Thoracic aorta (tissue), 2 donors: ENCODE data around the gene AOX1. TPM values are rescaled to one million over a fixed set of nuclear protein-coding genes. Genes with fewer than 3 reads are reported as not detected.

Experiments used
- ATAC-seq: fragments of 150-250 bp; one replicate; pipeline ENCODE4 v1.8.0; 2017; ENCODE audit warnings: low read depth; ENCODE audit not compliant: insufficient number of reproducible peaks, low FRiP score
- DNase-seq: peaks from one replicate; pipeline ENCODE4 v3.0.0-alpha.2; 2020; ENCODE audit warnings: low spot score
- H3K27ac ChIP-seq, 2 donors: fragments of 200-600 bp; sonication (generic); 1 replicate in 1 of 2; 2 replicates in 1 of 2; pipeline ENCODE4 v1.5.1; 2016; ENCODE audit warnings: mild to moderate bottlenecking in 2 of 2, moderate library complexity in 2 of 2
- H3K27me3 ChIP-seq: fragments of 200-600 bp; sonication (generic); replicated peaks from 2 replicates; pipeline ENCODE4 v1.6.0; 2016; ENCODE audit warnings: mild to moderate bottlenecking; ENCODE audit not compliant: insufficient read depth
- H3K36me3 ChIP-seq: fragments of 200-600 bp; sonication (generic); one replicate; pipeline ENCODE4 v1.5.1; 2016
- H3K4me1 ChIP-seq, 2 donors: fragments of 200-600 bp; sonication (generic); 1 replicate in 1 of 2; 2 replicates in 1 of 2; pipeline versions ENCODE4 v1.5.1 to v1.6.0; 2016; ENCODE audit warnings: low read depth in 2 of 2, mild to moderate bottlenecking in 1 of 2; ENCODE audit not compliant: control insufficient read depth in 1 of 2
- H3K4me3 ChIP-seq: fragments of 200-600 bp; sonication (generic); 2 replicates; pipeline ENCODE4 v1.5.1; 2016; ENCODE audit warnings: mild to moderate bottlenecking
- H3K9me3 ChIP-seq: fragments of 200-600 bp; sonication (generic); 2 replicates; pipeline ENCODE4 v1.5.1; 2016
- CTCF ChIP-seq: fragments of 200-600 bp; sonication (generic); IDR thresholded peaks from one replicate; pipeline ENCODE4 v1.5.1; 2019; ENCODE audit warnings: antibody characterized with exemption
- total RNA-seq, 2 donors: library from RNA; depleted of rRNA; stranded (reverse); fragments of >200 nt; gene quantifications; one replicate each; pipeline versions ENCODE4 v1.1.0 to v1.2.3, GENCODE V29; 2016

Gene AOX1
- total RNA-seq, 2 donors from 2014 or later, result 56.1 to 69.9 TPM

DNA sequence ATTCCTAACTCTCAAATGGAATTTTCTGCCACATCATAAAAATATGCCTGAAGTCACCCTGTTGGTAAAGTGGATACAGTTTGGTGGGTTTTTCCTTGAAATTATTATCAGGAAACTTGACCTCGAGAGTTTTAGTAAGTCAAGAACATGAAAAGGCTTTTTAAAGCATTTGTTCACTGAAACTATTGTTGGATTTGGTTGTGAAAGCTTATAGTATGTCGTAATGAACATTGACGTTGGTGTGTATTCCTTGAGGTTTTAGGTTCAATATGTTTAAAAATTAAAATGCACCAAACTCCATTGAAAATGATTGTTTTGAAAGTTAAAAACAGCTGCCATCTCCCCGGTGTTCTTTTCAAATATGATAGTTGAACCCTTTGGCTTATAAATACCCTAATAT lies 30.8 kb downstream of the AOX1 start:
- TF ChIP-seq CTCF, result no peak
- H3K27ac ChIP-seq, result no peak overlapping the region
- DNase-seq, result no peak
- ATAC-seq, result no peak
- peaks cover 0 to 6% of the 10 kb centered on the region in 2 donors for H3K4me1 ChIP-seq
- no peaks in the 10 kb centered on the region for H3K36me3 ChIP-seq
- no peak overlapping the region for H3K4me3 ChIP-seq
- no peaks in the 10 kb centered on the region for H3K9me3 ChIP-seq
- H3K27me3 ChIP-seq, result no peaks in the 10 kb centered on the region

DNA sequence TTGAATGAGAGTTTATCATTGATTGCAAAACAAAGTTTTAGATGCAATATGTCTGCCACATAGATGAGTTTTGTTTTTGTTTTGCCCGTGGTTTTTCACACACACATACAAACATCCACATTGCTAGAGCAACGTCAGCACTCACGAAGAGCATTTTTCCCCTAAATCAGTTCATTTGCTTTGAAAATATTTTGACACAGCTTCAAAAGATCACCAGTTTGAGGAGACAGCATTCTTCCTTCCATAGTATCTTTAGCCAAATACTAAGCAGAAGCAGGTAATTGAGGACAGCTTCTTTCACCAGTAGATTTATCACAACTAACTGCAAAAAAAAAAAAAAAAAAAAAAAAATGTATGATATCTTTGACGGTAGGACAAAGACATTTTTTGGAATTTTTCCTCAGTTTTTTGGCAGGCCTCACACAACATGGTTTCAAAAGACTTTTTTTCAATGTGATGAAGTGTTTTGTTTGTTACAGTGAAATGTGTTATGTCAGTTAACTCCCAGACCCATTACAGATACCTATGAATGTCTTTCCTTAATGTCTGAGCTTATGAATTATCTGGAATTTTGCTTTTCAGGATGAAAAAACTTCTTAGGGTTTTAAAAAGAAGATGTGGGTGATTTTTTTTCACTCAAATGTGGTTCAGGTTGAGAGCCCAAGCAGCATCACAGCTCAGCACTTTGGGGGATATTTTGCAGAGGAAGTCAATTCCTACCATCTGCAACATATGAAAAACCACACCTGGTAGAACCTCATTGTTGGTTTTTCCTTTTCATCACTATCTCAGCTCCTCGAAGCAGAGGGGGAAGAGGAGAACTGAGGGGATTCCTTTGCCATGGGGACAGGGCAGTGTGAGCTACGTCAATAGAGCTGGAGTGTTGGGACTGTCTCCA lies 31.6 kb downstream of the AOX1 start:
- no peaks in the 10 kb centered on the region for H3K9me3 ChIP-seq
- no peaks in the 10 kb centered on the region for H3K27me3 ChIP-seq
- peaks cover 0 to 6% of the 10 kb centered on the region in 2 donors for H3K4me1 ChIP-seq
- no peak overlapping the region for H3K4me3 ChIP-seq
- H3K36me3 ChIP-seq, result no peaks in the 10 kb centered on the region
- DNase-seq (no peak), ATAC-seq (no peak)
- no peak for TF ChIP-seq CTCF
- no peak overlapping the region for H3K27ac ChIP-seq

GRCh38 chr2:200618054-200618419 lies 32.2 kb downstream of the AOX1 start:
- ATAC-seq (no peak), DNase-seq (no peak)
- Histone ChIP-seq H3K4me1 (peaks cover 0 to 6% of the 10 kb centered on the region in 2 donors), H3K4me3 (no peak overlapping the region), H3K9me3 (no peaks in the 10 kb centered on the region), H3K36me3 (no peaks in the 10 kb centered on the region), H3K27ac (no peak overlapping the region), H3K27me3 (no peaks in the 10 kb centered on the region)
- TF ChIP-seq CTCF, result no peak

DNA sequence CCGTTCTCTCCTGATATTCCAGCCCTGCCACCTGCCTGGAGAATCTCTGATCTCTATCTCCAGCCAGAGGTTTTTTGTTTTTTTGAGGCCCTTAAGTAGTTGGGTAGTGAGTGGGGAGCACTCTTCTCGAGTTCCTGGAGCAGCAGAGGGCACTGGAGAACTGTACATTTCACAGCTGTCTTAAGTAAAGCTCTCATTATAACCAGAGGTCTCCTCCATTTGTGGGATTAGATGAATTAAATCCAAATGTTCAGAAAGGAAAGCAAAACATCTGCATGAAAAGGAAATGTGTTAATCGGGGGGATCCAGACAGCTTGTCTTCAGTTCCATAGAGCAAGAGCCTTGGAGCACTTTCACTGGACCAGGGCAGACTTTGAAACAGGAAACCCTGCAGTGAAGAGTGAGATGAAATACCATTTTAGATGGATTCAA lies 32.8 kb downstream of the AOX1 start:
- no peaks in the 10 kb centered on the region for H3K27me3 ChIP-seq
- H3K4me3 ChIP-seq, result no peak overlapping the region
- TF ChIP-seq CTCF, result no peak
- H3K36me3 ChIP-seq, result no peaks in the 10 kb centered on the region
- DNase-seq (no peak), ATAC-seq (no peak)
- H3K4me1 ChIP-seq, result peaks cover 0 to 6% of the 10 kb centered on the region in 2 donors
- H3K9me3 ChIP-seq, result no peaks in the 10 kb centered on the region
- no peak overlapping the region for H3K27ac ChIP-seq

DNA sequence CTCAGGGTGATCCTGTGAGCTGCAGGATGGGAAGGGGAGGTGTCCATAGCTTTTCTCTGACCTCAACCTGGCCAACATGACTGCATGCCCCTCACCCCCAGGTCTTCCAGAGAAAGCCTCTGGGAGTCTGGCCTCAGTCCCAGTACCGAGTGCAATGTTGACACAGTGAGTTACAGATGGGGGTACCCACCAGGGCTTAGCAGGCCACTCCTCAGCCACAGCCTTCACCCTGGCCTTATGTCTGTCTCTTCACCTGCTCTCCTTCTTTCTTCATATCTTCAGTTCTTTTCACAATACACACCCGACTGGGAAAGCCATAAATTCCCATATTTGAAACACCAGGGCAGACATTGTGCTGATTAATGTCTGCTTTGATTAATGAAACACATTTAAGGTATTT lies 33.5 kb downstream of the AOX1 start:
- ATAC-seq (no peak), DNase-seq (no peak)
- H3K36me3 ChIP-seq, result no peaks in the 10 kb centered on the region
- peaks cover 0 to 6% of the 10 kb centered on the region in 2 donors for H3K4me1 ChIP-seq
- H3K9me3 ChIP-seq, result no peaks in the 10 kb centered on the region
- H3K27me3 ChIP-seq, result no peaks in the 10 kb centered on the region
- TF ChIP-seq CTCF, result no peak
- no peak overlapping the region for H3K4me3 ChIP-seq
- H3K27ac ChIP-seq, result no peak overlapping the region
